Testis (tissue), 3 donors: ENCODE data around the gene CLIP4. TPM values are rescaled to one million over a fixed set of nuclear protein-coding genes. Genes with fewer than 3 reads are reported as not detected.

Experiments used
- DNase-seq: peaks from one replicate; pipeline ENCODE4 v3.0.0-alpha.2; 2019
- H3K27ac ChIP-seq, 2 donors: fragments of 200-600 bp; sonication (generic); one replicate each; pipeline ENCODE4 v1.5.1; 2019
- H3K27me3 ChIP-seq: fragments of 200-600 bp; sonication (generic); one replicate; pipeline ENCODE4 v1.5.1; 2019
- H3K36me3 ChIP-seq: fragments of 200-600 bp; sonication (generic); one replicate; pipeline ENCODE4 v1.5.1; 2017; ENCODE audit warnings: low read depth; ENCODE audit errors: missing control alignments
- H3K4me1 ChIP-seq: fragments of 200-600 bp; sonication (generic); one replicate; pipeline ENCODE4 v1.5.1; 2019
- H3K4me3 ChIP-seq, 2 donors: fragments of 200-600 bp; sonication (generic); one replicate each; pipeline ENCODE4 v1.5.1; 2017 to 2019
- H3K9me3 ChIP-seq: fragments of 200-600 bp; sonication (generic); one replicate; pipeline ENCODE4 v1.5.1; 2017
- POLR2A ChIP-seq: fragments of 450-650 bp; IDR thresholded peaks from one replicate; pipeline ENCODE4 v1.6.1; 2017; ENCODE audit warnings: antibody characterized with exemption, mild to moderate bottlenecking, moderate library complexity
- WGBS, 2 donors: methylation state at CpG; one replicate each; pipeline ENCODE4 v1.1.5; 2018; 5-methylcytosine and 5-hydroxymethylcytosine counted together
- intact Hi-C: fragments of 100-400 bp; cut with DNase I; formaldehyde crosslinking; loops from one replicate; pipeline ENCODE4 v1.15.1; 2023; ENCODE audit warnings: low total_unique reads
- polyA plus RNA-seq: library from polyadenylated mRNA; stranded (reverse); fragments of 350-450 nt; fragmentation: Illumina TruSeq; extraction: RNeasy Lipid Tissue Mini Kit (QIAGEN cat#74804); gene quantifications from one replicate; pipeline ENCODE4 v1.2.3, GENCODE V29; 2014; ENCODE audit warnings: low read depth, low replicate concordance; ENCODE audit not compliant: insufficient read depth
- total RNA-seq, 2 donors: library from RNA; depleted of rRNA; stranded (reverse); fragments of >200 nt; gene quantifications; one replicate each; pipeline ENCODE4 v1.2.3, GENCODE V29; 2016
- TF ChIP-seq, protein P1 (sequence below), 3 experiments: fragments of 450-650 bp in 2 of 3; fragments of 200-600 bp in 1 of 3; sonication (generic) in 1 of 3; IDR thresholded peaks; one replicate each; pipeline ENCODE4 v1.5.1; 2016 to 2019; ENCODE audit warnings: antibody characterized with exemption in 3 of 3, mild to moderate bottlenecking in 2 of 3, moderate library complexity in 1 of 3

Gene CLIP4
- total and polyA plus RNA-seq, 3 donors from 2014 or later, result 38.2 to 54.3 (median 43.1) TPM

DNA sequence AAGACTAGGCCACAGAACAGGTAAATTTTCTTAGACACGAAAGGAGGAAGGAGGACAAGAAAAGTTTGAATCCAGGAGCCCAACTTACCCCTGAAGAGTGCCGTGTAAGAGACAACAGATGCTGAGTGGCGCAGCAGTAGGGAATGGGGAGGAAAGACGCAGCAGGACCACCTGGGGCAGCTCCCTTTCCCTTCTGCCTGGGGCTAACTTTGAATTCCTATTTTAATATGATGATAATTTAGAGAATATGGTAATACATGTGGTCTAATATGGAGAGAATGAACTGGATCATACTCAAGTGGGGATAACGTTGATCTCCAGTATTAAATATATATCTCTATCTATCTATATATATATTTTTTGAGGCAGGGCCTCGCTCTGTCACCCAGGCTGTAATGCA, 69.3 kb downstream of the CLIP4 start:
- Histone ChIP-seq H3K4me3 (no peak overlapping the region), H3K36me3 (no peaks in the 10 kb centered on the region), H3K27me3 (no peaks in the 10 kb centered on the region), H3K4me1 (no peaks in the 10 kb centered on the region), H3K9me3 (no peaks in the 10 kb centered on the region), H3K27ac (no peak overlapping the region)
- DNase-seq, result no peak
- intact Hi-C loops, result loop anchor here (10.0 kb wide), 1 partner anchor 220 kb away; no protein-coding TSS in a partner anchor
- no peak for TF ChIP-seq POLR2A
- TF ChIP-seq, protein P1, sequence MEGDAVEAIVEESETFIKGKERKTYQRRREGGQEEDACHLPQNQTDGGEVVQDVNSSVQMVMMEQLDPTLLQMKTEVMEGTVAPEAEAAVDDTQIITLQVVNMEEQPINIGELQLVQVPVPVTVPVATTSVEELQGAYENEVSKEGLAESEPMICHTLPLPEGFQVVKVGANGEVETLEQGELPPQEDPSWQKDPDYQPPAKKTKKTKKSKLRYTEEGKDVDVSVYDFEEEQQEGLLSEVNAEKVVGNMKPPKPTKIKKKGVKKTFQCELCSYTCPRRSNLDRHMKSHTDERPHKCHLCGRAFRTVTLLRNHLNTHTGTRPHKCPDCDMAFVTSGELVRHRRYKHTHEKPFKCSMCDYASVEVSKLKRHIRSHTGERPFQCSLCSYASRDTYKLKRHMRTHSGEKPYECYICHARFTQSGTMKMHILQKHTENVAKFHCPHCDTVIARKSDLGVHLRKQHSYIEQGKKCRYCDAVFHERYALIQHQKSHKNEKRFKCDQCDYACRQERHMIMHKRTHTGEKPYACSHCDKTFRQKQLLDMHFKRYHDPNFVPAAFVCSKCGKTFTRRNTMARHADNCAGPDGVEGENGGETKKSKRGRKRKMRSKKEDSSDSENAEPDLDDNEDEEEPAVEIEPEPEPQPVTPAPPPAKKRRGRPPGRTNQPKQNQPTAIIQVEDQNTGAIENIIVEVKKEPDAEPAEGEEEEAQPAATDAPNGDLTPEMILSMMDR (IDR thresholded peaks at IDR 0.05), result no peak
- 91% methylated on average over 6 of the region's 6 CpGs for WGBS, 2 donors

DNA sequence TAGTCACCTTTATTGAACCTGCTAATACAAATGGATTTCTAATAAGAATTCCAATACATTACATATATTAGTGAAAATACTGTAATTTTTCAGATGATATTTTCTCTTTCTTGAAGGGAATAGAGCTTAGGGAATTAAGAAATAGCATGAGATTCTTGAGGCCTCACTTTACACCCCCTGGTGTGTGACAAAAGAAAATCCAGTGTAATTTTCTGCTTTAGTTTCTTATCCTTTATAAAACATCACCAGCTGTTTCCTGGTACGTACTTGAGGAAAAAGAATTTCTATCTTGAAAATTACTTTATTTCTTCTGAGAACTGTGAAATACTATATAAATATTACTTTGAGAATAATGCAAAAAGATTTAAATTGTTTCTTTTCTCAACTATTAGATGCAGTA, 71.6 kb downstream of the CLIP4 start:
- no peaks in the 10 kb centered on the region for H3K27me3 ChIP-seq
- WGBS, 2 donors, result 93 to 97% methylated on average over 1 of the region's 1 CpG
- H3K4me1 ChIP-seq, result no peaks in the 10 kb centered on the region
- no peaks in the 10 kb centered on the region for H3K9me3 ChIP-seq
- H3K27ac ChIP-seq, result no peak overlapping the region
- TF ChIP-seq, protein P1 (IDR thresholded peaks at IDR 0.05), result no peak
- TF ChIP-seq POLR2A, result no peak
- no peak overlapping the region for H3K4me3 ChIP-seq
- intact Hi-C loops, result loop anchor here (10.0 kb wide), 1 partner anchor 222 kb away; no protein-coding TSS in a partner anchor
- no peaks in the 10 kb centered on the region for H3K36me3 ChIP-seq
- no peak for DNase-seq

DNA sequence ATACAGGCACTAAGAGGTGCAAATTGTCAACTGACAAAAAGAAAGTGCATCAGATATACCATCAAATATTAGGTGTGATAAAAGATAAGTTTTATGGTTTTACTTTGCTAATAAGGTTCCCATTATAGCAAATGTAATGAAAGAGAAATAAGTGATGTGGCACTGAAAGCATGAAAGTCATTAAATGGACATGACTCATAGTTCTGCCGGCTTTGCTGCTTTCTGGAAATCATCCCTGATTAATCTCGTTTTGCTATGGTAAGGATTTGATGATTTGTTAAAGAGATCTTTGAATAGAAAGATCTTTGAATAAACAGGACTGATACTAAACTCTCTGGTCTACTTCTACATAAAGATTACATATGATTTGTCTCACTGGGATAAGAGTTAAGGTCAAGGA, 72.7 kb downstream of the CLIP4 start:
- WGBS, 2 donors, result 77 to 86% methylated on average over 2 of the region's 2 CpGs
- no peaks in the 10 kb centered on the region for H3K4me1 ChIP-seq
- no peaks in the 10 kb centered on the region for H3K27me3 ChIP-seq
- H3K9me3 ChIP-seq, result no peaks in the 10 kb centered on the region
- TF ChIP-seq POLR2A, result no peak
- TF ChIP-seq, protein P1 (IDR thresholded peaks at IDR 0.05), result no peak
- H3K4me3 ChIP-seq, result no peak overlapping the region
- DNase-seq, result no peak
- H3K36me3 ChIP-seq, result no peaks in the 10 kb centered on the region
- no peak overlapping the region for H3K27ac ChIP-seq
- intact Hi-C loops, result loop anchor here (10.0 kb wide), 1 partner anchor 223 kb away; no protein-coding TSS in a partner anchor

DNA sequence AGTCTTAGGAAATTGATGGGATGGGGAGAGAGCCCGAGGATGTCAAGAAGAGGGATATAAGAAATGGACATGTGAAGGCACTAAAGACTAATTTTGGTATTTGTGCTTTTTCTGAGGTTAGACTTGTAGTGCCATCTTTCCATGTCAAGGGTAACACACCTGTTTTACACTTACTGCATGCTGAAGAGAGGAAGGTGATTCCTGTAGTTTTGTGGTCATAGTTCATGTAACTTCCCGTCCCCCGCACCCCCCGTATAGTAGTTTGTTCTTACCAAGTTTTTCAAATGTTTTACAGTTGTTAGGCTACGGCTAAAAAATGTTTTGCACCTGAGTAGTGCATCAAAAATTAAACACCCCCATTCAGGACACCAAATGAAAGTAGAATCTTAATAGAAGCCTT, 73.8 kb downstream of the CLIP4 start:
- H3K4me3 ChIP-seq, result no peak overlapping the region
- H3K27me3 ChIP-seq, result no peaks in the 10 kb centered on the region
- DNase-seq, result no peak
- WGBS, 2 donors, result 93% methylated on average over 5 of the region's 5 CpGs
- H3K36me3 ChIP-seq, result no peaks in the 10 kb centered on the region
- H3K9me3 ChIP-seq, result no peaks in the 10 kb centered on the region
- TF ChIP-seq POLR2A, result no peak
- TF ChIP-seq, protein P1 (IDR thresholded peaks at IDR 0.05), result no peak
- no peaks in the 10 kb centered on the region for H3K4me1 ChIP-seq
- intact Hi-C loops, result loop anchor here (10.0 kb wide), 1 partner anchor 224 kb away; no protein-coding TSS in a partner anchor
- no peak overlapping the region for H3K27ac ChIP-seq

DNA sequence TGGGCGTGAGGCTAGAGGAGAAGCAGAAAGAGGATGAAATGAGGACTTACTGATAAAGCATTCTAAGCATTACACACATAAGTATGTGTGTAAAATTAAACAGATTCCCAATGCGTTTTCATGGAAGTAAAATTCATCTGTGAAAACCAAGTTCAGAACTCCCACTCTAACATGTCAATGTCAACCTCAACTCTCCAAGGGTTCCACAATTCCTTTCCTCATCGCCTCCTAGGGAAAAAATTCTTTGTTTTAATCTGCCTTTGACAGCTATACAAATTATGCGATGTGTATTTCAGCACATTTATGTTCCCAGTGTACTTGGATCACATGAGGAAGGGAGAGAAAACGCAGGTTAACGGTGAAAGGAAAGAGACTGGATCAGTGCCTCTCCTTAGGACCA, 76.6 kb downstream of the CLIP4 start:
- Histone ChIP-seq H3K27me3 (no peaks in the 10 kb centered on the region), H3K4me1 (no peaks in the 10 kb centered on the region), H3K27ac (no peak overlapping the region), H3K9me3 (no peaks in the 10 kb centered on the region), H3K36me3 (no peaks in the 10 kb centered on the region), H3K4me3 (no peak overlapping the region)
- TF ChIP-seq POLR2A, result no peak
- TF ChIP-seq, protein P1 (IDR thresholded peaks at IDR 0.05), result no peak
- DNase-seq, result no peak
- intact Hi-C loops, result no loop called here
- 93 to 95% methylated on average over 6 of the region's 6 CpGs for WGBS, 2 donors
